Measurements from ENCODE around the gene CTSS.
"Not testable (repeated sequence)": the region's sequence is repeated elsewhere in the genome, so short reads cannot be mapped to it uniquely, and the experiment has no call there.

Gene CTSS

GRCh38 chr1:150765296-150765976 is at the start of gene CTSS:
CTSS (minus strand) TSS chr1:150765778; CDS start chr1:150764763, 1,015 bp downstream.
- DNase-seq = no peak

DNA sequence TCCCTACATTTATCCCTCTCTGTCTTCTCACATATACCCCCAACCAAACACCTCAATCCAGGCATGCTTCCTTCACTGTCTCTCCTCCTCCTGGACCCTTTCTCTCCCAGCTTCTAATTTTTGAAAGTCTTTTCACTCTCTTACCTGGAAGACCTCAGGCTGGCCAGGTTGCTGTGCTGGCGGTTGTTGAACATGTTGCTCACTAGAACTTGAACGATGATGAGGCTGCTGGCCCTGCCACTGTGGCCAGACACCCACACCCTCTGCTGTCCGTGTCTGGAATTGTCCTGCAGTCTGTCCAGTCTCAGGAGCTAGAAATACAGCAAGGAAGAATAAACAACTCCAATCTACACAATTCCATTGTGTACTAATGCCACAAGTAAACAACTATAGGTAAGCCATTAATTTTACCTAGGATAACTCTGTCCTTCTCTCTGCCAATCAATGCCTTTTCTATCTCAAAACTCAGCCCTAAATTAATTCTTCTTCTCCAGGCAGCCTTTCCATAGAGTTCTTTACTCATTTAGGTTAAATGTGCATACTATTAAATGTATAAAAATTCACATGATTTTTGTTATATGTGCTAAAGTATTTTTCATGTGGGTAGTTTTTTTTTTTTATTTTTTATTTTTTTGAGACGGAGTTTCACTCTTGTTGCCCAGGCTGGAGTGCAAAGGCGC is 47.6 kb upstream of the CTSS start:
- DNase-seq = no peak

GRCh38 chr1:150810958-150811659 is 45.5 kb upstream of the CTSS start:
- DNase-seq = no peak

DNA sequence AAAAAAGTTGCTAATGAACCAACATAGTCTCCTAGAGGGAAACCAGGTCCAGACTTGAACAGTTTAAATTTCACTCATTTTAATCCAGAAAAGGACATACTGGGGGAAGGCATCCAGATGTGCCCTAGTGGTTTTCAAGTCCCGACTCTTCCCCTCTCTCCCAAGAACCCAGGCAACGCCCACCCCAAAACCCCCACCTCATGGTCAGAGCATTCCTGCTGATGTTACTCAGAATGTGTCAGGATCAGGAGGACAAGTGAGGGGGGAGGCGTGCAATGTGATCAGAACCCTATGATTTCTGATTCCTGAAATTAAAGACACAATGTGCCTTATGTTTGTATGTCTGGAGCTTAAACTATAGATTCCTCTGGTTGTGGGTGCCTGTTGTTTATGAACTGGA is 44.1 kb upstream of the CTSS start:
- DNase-seq = no peak

- DNase-seq = no peak
Measured at GRCh38 chr1:150808846-150809245, 43.3 kb upstream of the CTSS start.

- DNase-seq = no peak
Measured at GRCh38 chr1:150808121-150808520, 42.5 kb upstream of the CTSS start, which contains the start of gene CTSK. CTSK (minus strand) TSS chr1:150808260; CDS start chr1:150806805, 1,455 bp downstream.

- no peak for DNase-seq
Measured at GRCh38 chr1:150807249-150808023, 41.9 kb upstream of the CTSS start.

DNA sequence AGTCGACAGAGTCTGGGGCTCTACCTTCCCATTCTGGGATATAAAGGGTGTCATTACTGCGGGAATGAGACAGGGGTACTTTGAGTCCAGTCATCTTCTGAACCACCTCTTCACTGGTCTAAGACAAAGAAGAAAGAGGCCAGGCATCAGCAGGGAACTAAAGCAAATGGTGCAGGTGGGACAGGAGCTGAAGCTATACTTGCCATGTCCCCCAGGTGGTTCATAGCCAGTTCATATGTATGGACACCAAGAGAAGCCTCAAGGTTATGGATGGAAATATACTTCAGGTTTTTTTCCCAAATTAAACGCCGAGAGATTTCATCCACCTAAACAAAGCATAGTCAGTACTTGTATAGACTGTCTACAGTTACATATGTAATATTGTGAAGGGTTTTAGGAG is 40.3 kb upstream of the CTSS start:
- no peak for DNase-seq

DNA sequence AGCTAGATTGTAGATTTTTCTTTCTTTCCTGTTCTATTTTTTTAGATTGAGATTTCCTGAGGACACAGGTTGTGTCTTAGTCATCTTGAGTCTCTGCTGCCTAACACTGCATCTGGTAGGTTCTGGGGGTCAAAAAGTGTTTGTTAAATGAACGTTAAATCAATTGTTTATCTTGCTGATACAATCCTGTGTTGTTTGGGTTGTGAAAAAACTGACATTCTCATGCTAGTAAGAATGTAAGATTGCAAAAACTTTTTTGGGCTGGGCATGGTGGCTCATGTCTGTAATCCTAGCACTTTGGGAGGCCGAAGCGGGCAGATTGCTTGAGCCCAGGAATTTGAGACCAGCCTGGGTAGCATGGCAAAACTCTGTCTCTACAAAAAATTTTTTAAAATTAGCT is 39.1 kb upstream of the CTSS start:
- DNase-seq = no peak

DNA sequence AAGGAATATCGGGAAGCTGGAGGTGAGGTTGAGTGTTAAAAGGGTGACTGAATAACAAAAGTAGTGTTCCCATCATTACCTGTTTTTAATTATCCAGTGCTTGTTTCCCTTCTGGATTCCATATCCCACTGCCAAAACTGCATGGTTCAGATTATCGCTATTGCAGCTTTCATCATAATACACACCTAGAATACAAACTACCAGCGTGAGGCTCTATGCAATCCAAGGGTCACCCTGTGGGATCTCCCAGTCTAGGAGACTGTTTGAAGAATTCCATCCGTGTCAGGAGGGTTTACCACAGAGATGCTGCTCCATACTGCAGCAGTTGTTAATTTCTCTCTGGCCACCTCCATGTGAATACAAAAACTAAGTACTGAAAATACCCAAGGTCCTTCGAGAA is 33.5 kb upstream of the CTSS start:
- no peak for DNase-seq

DNA sequence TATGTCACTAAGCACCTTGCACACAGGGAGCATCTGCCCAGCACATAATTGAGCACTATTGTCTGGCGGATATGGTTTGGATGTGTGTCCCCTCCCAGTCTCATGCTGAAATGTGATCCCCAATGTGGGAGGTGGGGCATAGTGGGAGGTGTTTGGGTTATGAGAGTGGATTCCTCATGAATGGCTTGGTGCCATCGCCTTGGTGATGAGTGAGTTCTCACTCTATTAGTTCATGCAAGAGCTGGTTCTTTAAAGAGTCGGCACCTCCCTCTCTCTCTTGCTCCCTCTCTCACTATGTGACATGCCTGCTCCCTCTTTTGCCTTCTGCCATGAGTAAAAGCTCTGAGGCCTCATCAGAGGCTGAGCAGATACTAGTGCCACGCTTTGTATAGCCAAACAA is 32.9 kb upstream of the CTSS start:
- DNase-seq = no peak

DNA sequence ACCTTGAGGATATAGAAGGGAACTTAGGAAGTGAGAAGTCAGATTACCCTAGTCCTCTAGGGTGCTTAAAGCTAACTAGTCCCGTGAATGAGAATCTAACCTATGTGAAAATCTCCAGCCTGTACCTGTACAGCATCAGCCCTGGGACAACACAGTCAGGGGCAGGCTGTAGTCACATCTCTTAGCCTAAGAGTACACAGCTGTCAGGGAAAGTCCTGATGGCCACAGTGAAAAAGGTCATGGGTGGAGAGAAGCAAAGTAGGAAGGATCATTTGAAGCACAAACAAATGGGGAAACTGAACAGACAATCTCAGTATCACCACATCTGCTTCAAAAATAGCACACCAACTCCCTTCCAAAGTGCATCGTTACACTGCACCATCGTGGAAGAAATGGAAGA is 30.8 kb upstream of the CTSS start:
- no peak for DNase-seq

GRCh38 chr1:150793778-150794177 is 28.2 kb upstream of the CTSS start:
- DNase-seq = not testable (repeated sequence)

- no peak for DNase-seq
Measured at GRCh38 chr1:150793221-150793620, 27.6 kb upstream of the CTSS start.

DNA sequence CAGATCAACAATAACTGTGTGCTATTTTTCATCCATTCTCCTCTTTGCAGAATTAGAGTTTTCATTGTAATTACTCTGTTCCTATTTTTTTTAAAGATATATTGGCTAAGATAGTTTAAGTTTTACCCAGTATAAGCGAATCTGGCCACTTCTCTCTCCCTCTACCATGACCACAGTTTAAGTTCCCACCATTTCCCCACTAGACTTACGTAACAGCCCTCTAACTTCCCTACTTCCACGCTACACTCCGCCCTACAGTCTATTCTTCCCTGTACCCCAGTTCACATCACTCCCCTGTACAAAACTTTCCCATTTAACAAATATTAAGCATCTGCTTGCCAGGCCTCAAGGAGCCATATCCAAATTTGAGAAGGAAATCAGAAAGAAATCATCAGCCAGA is 26.0 kb upstream of the CTSS start:
- no peak for DNase-seq

GRCh38 chr1:150789396-150789795 is 23.8 kb upstream of the CTSS start:
- DNase-seq = no peak

DNA sequence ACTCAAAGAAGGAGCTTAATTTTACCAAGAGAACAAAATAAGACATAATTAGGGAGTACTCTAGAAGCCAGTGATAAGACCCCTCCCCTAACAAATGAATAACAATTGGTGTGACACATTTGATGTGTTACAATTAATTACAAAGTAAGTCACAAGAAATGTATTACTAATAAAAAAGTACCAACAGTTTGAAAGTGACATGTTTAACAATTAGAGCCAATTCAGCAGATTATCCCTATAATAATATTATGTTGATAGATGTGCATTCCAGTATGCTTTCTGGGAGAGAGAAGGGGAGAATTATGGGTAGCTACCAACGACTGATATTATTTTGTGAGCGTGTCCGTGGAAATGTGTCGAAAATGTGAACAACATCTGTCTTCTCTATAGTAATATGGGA is 23.4 kb upstream of the CTSS start:
- no peak for DNase-seq

- DNase-seq = no peak
Measured at GRCh38 chr1:150787455-150787854, 21.9 kb upstream of the CTSS start.

DNA sequence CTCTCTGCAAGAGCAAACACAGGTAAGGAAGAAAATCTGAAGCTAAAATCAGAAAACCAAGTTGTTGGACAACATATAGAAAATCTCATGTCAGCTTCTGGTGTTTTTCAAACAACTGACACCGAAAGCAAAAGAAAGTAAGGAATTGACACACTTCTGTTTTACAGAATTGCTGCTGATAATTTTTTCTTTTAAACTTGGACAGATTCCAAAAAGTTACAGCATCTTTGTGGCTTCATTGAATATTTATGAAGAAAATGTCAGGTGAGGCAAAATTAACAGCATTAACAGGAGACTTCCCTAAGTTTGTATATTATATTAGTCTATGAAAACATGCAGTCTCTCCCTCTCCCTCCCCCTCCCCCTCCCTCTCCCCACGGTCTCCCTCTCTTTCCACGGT is 14.9 kb upstream of the CTSS start:
- no peak for DNase-seq

- no peak for DNase-seq
Measured at GRCh38 chr1:150778409-150778808, 12.8 kb upstream of the CTSS start.

- no peak for DNase-seq
Measured at GRCh38 chr1:150777544-150777943, 12.0 kb upstream of the CTSS start.

DNA sequence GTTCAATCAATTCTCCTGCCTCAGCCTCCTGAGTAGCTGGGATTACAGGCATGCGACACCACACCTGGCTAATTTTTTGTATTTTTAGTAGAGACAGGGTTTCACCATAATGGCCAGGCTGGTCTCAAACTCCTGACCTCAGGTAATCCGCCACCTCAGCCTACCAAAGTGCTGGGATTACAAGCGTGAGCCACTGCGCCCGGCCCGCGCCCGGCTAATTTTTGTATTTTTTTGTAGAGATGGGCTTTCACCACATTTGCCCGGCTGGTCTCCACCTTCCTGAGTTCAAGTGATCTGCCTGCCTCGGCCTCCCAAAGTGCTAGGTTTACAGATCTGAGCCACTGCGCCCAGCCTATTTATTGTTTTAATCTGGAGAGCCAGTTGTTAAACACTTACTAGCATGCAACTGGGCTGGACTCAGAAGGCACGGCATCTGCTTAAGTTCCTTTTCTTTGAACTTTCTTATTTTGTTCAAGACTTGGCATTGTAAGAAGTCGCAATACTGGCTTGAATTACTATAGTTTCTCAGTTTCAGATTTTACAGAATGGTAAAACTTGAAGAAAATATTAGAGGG is 10.4 kb upstream of the CTSS start:
- not testable (repeated sequence) for DNase-seq

GRCh38 chr1:150775276-150775675 is 9.7 kb upstream of the CTSS start:
- no peak for DNase-seq
